ENCODE measurements around the gene ZNF644.

- TF ChIP-seq CTCF (IDR thresholded peaks at IDR 0.05) = no peak
- no peak for TF ChIP-seq RORB (CRISPR knock-in tag; IDR thresholded peaks at IDR 0.05)
- TF ChIP-seq ATF6 (CRISPR knock-in tag; IDR thresholded peaks at IDR 0.05) = no peak
- no peak for TF ChIP-seq ETV6 (CRISPR knock-in tag; IDR thresholded peaks at IDR 0.05)
- TF ChIP-seq ZNF416 (CRISPR knock-in tag; IDR thresholded peaks at IDR 0.05) = no peak
- no peak for TF ChIP-seq AR (CRISPR knock-in tag; IDR thresholded peaks at IDR 0.05)
- no peak for TF ChIP-seq SMAD3 (CRISPR knock-in tag; IDR thresholded peaks at IDR 0.05; ENCODE audit: borderline replicate concordance)
- TF ChIP-seq NFYB (CRISPR knock-in tag; conservative IDR thresholded peaks at IDR 0.05; ENCODE audit: low read depth) = no peak
- no peak for TF ChIP-seq E2F5 (CRISPR knock-in tag; IDR thresholded peaks at IDR 0.05)
- TF ChIP-seq MYBL2 (CRISPR knock-in tag; IDR thresholded peaks at IDR 0.05) = no peak
- no peak for TF ChIP-seq ATF3 (CRISPR knock-in tag; conservative IDR thresholded peaks at IDR 0.05)
- no peak for TF ChIP-seq ZBTB21 (CRISPR knock-in tag; IDR thresholded peaks at IDR 0.05; ENCODE audit: borderline replicate concordance)
- no peak for TF ChIP-seq NR3C1 (CRISPR knock-in tag; conservative IDR thresholded peaks at IDR 0.05; ENCODE audit: low read depth)
Observed at GRCh38 chr1:90970208-90970607, 51.6 kb downstream of the ZNF644 start.

Measured in WTC11 (cell line).